ENCODE measurements around the gene LMF1.

LMF1 gene

DNA sequence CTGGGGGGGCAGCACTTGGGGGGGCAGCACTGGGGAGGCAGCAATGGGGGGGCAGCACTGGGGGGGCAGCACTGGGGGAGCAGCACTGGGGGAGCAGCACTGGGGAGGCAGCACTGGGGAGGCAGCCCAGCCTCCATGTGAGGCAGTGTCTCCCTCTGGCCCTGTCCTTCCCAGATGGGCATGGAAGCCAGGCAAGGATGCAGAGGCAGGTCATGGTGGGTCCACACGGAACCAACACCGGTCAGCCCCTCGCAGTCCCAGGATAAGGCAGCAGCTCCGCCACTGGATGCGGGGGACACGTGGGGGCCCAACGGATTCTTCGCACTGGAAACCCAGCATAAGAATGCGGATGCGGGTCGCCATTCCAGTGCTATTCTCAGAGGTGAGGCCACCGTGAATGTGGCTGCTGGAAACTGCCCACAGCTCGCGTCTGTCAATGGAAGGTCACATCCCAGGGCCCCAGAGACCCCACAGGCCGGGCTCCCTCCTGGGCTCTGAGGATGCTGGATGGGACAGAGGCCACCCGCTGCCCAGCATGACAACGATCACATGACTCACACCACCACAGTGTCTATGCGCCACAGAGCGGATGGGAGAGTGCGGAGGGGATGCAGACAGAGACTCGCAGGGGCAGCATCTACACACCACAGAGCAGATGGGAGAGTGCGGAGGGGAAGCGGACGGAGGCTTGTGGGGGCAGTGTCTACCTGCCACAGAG lies 59.0 kb downstream of the LMF1 start:
- Histone ChIP-seq H4K20me1 (ENCODE audit: insufficient read depth) (no peaks in the 10 kb centered on the region), H2AFZ (ENCODE audit: low read depth) (no peak overlapping the region), H3K79me2 (ENCODE audit: insufficient read depth, low read depth) (no peaks in the 10 kb centered on the region), H3K4me3 (IDR thresholded peaks at IDR 0.05; ENCODE audit: insufficient read depth, low read depth, low read length) (no peak overlapping the region), H3K9ac (no peak overlapping the region), H3K36me3 (ENCODE audit: insufficient read depth) (no peaks in the 10 kb centered on the region), H3K4me2 (no peak overlapping the region), H3K27ac (no peak overlapping the region), H3K4me1 (ENCODE audit: low read depth, poor library complexity, severe bottlenecking) (no peaks in the 10 kb centered on the region), H3K27me3 (ENCODE audit: insufficient read depth, low read depth) (peaks cover 60% of the 10 kb centered on the region)
- TF ChIP-seq, protein P1, sequence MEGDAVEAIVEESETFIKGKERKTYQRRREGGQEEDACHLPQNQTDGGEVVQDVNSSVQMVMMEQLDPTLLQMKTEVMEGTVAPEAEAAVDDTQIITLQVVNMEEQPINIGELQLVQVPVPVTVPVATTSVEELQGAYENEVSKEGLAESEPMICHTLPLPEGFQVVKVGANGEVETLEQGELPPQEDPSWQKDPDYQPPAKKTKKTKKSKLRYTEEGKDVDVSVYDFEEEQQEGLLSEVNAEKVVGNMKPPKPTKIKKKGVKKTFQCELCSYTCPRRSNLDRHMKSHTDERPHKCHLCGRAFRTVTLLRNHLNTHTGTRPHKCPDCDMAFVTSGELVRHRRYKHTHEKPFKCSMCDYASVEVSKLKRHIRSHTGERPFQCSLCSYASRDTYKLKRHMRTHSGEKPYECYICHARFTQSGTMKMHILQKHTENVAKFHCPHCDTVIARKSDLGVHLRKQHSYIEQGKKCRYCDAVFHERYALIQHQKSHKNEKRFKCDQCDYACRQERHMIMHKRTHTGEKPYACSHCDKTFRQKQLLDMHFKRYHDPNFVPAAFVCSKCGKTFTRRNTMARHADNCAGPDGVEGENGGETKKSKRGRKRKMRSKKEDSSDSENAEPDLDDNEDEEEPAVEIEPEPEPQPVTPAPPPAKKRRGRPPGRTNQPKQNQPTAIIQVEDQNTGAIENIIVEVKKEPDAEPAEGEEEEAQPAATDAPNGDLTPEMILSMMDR (conservative IDR thresholded peaks at IDR 0.05; ENCODE audit: low read depth, low read length): no peak

DNA sequence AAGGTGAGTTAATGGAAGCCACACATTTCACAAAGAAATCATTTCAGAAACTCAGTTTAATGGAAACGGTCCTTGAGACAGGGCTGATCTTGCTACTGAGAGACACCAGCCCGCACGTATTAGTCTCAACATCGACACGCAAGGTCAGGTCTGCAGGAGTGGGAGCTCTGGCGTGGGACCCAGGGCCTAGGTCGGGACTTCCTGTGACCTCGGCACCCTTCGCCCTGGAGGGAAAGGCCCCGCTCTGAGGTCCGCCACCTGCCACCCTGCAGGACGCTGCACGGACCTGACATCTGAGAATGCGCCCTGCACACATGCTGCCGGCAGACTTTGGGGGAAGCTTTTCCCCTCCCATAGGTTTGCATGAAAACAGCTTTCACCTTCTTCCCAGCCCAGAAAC lies 59.7 kb downstream of the LMF1 start:
- Histone ChIP-seq H3K79me2 (ENCODE audit: insufficient read depth, low read depth) (no peaks in the 10 kb centered on the region), H3K27me3 (ENCODE audit: insufficient read depth, low read depth) (peaks cover 60% of the 10 kb centered on the region), H3K4me3 (IDR thresholded peaks at IDR 0.05; ENCODE audit: insufficient read depth, low read depth, low read length) (no peak overlapping the region), H3K36me3 (ENCODE audit: insufficient read depth) (no peaks in the 10 kb centered on the region), H3K4me2 (no peak overlapping the region), H3K4me1 (ENCODE audit: low read depth, poor library complexity, severe bottlenecking) (no peaks in the 10 kb centered on the region), H2AFZ (ENCODE audit: low read depth) (no peak overlapping the region), H3K27ac (no peak overlapping the region), H4K20me1 (ENCODE audit: insufficient read depth) (no peaks in the 10 kb centered on the region), H3K9ac (no peak overlapping the region)
- TF ChIP-seq, protein P1 (conservative IDR thresholded peaks at IDR 0.05; ENCODE audit: low read depth, low read length): no peak

DNA sequence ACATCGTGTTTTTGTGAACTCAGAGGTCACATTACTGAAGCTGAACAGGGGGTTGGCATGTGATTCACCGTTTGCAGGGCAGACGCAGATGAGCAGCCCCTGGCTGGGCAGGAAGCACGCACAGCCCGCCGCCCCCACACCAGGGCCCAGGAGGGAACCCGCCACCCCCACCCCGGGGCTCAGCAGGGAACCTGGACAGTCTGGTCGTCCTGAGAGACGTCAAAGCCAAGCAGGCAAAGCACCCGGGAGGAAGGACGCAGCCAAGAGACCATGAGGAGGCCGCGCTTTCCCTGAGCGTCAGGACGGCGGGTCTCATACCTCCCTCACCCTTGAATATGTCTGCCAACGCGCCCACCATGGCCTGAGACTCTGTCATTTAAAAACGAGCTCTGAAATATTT lies 60.6 kb downstream of the LMF1 start:
- Histone ChIP-seq H3K36me3 (ENCODE audit: insufficient read depth) (no peaks in the 10 kb centered on the region), H3K4me1 (ENCODE audit: low read depth, poor library complexity, severe bottlenecking) (no peaks in the 10 kb centered on the region), H3K4me3 (IDR thresholded peaks at IDR 0.05; ENCODE audit: insufficient read depth, low read depth, low read length) (no peak overlapping the region), H3K79me2 (ENCODE audit: insufficient read depth, low read depth) (no peaks in the 10 kb centered on the region), H2AFZ (ENCODE audit: low read depth) (no peak overlapping the region), H3K9ac (no peak overlapping the region), H3K27ac (no peak overlapping the region), H3K27me3 (ENCODE audit: insufficient read depth, low read depth) (peaks cover 62% of the 10 kb centered on the region), H3K4me2 (no peak overlapping the region), H4K20me1 (ENCODE audit: insufficient read depth) (no peaks in the 10 kb centered on the region)
- TF ChIP-seq, protein P1 (conservative IDR thresholded peaks at IDR 0.05; ENCODE audit: low read depth, low read length): no peak

DNA sequence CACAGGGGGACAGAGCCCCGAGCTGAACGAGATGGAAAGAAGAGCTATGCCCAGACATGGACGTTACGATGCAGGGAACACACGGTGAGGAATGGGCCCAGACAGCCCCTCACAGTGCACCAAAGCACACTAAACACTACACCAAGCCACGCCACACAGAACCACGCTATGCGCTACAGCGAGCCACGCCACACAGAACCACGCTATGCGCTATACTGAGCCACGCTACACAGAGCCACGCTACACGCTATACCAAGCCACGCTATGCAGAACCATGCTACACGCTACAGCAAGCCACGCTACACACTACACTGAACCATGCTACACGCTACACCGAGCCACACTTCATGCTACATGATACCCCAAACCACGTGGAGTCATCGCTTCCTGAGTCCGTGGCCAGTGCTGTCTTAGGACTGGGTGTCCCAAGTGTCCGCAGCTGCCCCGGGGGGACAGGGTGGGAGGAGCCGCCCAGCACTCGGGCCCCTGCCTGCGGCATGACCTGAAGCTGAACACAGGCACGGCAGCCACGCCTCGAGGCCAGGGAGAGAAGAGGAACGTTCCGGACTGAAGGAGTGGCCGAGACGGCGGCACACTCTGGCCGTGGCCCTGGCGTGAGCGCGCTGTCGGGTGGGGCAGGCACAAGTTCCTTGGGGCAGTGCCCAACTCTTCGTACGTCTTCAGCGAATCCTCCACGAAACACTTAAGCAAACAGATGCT lies 61.3 kb downstream of the LMF1 start:
- Histone ChIP-seq H3K27me3 (ENCODE audit: insufficient read depth, low read depth) (peaks cover 60% of the 10 kb centered on the region), H3K79me2 (ENCODE audit: insufficient read depth, low read depth) (no peaks in the 10 kb centered on the region), H2AFZ (ENCODE audit: low read depth) (no peak overlapping the region), H3K4me1 (ENCODE audit: low read depth, poor library complexity, severe bottlenecking) (no peaks in the 10 kb centered on the region), H3K4me3 (IDR thresholded peaks at IDR 0.05; ENCODE audit: insufficient read depth, low read depth, low read length) (no peak overlapping the region), H4K20me1 (ENCODE audit: insufficient read depth) (no peaks in the 10 kb centered on the region), H3K36me3 (ENCODE audit: insufficient read depth) (no peaks in the 10 kb centered on the region), H3K27ac (no peak overlapping the region), H3K9ac (no peak overlapping the region), H3K4me2 (no peak overlapping the region)
- TF ChIP-seq, protein P1 (conservative IDR thresholded peaks at IDR 0.05; ENCODE audit: low read depth, low read length): no peak
